IPS-NIHi7 (cell line): ENCODE measurements around the gene TIMP4.
A peak's percentile ranks its signal among the peaks of the same experiment; 100 is the strongest.

ENCODE experiments used
- DNase-seq: peaks from one replicate; pipeline ENCODE4 v3.0.0; 2012; ENCODE audit warnings: mixed read lengths; ENCODE audit errors: extremely low spot score

The TIMP4 gene

DNA sequence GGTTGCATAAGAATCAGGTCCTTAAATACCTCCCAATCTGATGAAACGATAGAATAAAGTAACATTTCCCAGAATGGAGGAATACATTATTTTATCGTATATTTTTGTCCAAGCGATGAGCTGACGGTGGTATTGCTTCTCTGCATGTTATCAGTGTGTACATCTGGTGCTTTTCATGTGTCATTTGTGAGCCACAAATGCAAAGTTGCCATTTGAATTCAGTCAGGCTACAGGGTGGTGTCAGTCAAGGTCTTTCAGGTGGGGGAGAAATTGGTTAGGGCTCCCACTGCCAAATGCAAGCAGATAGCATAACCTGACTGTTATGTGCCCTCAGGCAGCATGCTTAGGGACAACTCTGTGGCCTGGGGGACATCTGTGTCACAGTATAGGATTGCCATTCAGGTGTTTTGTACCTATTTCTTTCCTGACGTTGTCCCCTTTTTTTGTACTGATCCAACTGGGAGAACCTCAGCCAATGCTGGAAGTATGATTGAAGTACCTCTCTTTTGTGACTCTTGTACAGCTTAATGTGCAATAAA lies 26.5 kb upstream of the TIMP4 start:
- DNase-seq, result no peak

DNA sequence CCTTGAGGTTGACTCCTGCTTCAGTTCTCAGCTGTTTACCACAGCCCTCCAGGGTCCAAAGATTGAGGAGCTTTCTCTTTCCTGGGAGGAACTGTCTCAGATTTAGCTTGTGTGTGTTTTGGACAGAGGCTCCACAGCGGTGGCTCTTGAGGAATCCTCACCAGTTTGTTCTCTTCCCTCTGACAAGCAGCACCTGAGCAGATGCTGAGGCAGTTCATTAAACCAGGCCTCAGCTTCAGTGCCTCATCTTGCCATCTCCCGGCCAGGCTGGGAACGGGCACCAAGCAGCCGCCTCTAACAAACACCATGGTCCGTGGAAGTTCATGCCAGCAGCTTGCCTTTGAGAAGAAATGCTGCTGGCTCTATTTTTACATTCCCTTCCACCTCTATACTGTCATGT lies 25.8 kb upstream of the TIMP4 start:
- no peak for DNase-seq

DNA sequence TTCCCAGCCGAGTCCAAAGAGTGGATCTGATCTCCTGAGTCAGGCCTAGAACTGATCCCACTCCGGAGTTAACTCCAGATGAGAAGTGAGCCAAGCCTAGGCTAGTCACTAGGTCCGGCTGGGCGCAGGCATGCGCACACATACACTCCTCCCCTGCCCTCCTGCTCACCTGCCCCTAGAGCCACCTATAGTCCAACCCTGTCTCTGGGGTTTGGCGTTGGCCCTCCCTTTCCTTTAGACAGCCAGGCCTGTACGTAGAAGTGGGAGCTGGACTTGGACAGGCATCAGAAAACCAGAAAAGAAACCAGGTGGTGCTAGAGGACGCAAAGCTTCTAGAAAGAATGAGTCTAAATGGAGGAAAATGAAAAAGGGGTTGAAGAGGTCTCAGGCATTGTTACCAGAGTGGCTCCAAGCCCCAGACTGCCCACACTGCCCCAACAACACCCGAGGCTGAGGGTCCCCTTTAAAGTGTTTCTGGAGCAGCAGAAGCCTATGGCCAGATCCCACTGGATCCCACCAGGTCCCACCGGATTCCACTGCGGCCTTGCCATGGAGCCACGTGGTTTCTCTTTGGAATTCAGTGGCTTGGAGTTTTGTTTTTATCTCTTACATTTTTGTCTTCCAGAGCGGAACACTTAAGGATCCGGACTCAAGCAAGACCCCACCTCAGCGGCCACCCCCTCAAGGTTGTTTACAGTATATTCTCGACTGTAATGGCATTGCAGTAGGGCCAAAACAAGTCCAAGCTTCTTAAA lies 24.2 kb upstream of the TIMP4 start:
- no peak for DNase-seq

DNA sequence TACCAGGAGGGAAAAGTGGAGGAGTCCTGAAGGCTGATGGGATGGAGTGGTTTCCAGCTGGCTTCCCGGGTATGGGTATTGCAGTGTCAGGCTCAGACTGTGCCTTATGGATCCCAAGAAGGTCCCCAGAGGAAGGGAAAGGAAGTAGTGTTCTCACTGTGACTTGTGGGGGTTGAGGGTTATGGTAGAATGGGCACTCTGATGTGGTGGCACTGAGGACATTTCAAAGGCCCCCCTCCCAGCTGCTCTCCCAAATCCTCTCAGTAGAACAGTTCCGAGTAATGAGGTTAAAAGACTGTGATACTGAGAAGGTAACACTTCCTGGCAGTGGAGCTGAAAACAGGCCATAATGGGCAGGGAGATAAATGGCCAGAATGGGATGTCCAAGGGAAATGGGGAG lies 23.1 kb upstream of the TIMP4 start:
- no peak for DNase-seq

DNA sequence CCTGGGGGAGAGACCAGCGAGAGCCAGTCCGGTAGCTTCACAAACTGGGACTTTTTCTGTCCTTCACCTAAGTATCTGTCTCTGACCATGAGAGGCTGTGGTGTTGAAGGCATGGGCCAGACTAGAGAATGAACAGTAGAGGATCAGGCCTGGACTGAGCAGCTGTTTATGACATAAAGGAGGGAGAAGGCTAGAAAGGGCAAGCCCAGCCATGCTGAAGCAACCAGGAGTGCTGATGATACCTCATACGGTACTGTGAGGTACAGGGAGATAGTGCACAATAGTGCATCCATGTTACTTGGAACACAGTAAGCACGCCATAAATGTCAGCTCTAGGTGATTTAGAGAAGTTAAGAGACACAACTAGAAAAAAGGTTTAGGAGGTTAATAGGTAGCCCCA lies 22.6 kb upstream of the TIMP4 start:
- no peak for DNase-seq

DNA sequence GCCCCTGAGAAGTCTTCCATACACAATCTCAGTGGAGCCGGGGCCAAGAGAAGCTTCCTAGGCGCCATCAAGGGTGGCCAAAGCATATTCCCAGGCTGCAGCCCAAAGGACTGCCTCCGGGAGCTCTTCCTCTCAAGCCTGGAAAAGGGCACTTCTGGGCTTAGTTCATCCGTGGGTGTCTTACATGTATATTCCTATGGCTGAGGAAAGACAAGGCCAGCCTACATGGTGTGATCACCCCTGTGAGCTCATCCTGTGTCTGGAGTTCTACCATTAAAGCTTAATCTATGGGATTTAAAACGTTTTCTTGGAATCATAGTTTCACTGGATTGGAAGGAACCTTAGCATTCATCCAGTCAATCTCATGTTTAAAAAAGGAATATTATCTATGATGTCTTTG lies 21.9 kb upstream of the TIMP4 start:
- DNase-seq, result no peak

DNA sequence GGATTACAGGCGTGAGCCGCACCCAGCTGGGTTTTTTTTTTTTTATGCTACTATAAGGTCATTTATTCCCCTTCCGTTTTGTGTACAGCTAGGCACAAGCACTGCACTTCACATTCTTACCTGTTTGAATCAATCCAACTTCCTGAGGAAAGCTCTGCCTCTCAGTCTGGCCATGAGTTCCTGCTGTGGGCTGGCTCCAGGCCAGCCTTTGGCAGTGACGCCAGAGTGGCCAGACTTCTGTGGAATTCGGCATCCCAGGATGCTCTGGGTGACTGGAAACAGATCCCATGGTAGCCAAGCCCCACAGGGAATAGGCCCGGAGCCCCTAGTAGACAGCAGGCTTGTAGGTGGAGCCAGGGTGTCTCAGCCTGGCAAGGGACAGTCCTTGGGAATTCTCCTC lies 21.5 kb upstream of the TIMP4 start:
- DNase-seq, result no peak

DNA sequence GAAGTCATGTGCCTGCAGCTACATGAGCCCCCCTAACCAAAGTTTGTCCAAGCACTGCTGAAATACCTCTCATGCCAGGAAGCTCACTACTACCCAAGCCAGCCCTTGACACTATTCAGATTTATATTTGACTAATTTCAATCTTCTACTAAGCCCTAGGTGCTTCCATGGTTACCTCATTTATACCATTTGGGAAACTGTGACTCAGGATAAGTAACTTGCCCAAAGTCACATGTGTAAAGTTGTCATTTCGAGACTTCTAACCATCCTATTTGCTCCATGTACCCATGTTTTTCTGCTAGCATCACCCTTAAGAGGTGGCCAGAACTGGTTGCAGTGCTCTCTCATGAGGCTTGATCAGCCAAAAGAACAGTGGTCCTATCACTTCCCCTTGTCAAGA lies 20.7 kb upstream of the TIMP4 start:
- DNase-seq, result no peak

DNA sequence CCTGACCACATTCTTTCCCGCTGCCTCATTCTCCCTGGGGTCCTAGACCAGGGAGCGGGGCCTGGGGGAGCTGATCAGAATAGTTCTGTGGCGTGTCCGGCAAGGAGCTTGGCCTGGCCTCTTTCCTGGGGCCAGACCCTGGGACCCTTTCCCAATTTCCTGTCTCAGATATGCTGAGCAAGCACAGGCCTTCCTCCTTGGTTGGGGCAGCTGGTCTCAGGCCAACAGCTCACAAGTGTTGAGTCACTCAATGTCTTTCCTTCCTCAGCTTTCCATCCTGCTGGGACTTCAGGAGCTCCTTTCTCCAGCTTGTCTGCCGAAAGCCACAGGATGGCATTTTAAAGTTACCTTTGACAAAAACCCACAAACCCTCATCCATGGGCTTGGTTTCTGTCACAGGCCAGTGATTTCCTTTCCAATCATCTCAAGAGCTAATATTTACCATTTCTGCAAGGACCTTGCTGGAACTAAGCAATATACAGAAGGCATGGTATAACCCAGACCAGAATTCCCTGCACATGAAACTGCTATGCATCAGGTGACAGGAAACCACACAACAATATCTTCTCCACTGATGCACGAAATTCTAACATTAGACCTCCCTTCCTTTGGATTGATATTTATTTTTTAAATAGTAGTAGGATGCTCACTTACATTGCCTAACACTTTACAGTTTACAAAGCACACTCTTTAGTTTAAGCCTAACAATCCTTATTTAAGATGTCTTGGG lies 19.5 kb upstream of the TIMP4 start:
- DNase-seq, result no peak

DNA sequence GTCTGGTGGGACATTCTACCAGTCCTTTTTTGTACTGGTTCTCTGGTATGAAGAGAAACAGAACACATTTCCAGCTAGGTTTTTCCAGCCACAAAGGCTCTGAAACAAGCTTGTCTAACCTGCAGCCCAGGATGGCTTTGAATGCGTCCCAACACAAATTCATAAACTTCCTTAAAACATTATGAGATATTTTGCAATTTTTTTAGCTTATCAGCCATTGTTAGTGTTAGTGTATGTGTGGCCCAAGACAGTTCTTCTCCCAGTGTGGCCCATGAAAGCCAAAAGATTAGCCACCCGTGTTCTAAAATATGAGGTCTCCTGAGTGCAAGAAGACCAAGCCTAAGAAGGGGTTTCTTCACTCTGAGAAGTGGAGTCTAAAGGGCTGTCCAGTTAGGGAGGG lies 18.4 kb upstream of the TIMP4 start:
- no peak for DNase-seq

DNA sequence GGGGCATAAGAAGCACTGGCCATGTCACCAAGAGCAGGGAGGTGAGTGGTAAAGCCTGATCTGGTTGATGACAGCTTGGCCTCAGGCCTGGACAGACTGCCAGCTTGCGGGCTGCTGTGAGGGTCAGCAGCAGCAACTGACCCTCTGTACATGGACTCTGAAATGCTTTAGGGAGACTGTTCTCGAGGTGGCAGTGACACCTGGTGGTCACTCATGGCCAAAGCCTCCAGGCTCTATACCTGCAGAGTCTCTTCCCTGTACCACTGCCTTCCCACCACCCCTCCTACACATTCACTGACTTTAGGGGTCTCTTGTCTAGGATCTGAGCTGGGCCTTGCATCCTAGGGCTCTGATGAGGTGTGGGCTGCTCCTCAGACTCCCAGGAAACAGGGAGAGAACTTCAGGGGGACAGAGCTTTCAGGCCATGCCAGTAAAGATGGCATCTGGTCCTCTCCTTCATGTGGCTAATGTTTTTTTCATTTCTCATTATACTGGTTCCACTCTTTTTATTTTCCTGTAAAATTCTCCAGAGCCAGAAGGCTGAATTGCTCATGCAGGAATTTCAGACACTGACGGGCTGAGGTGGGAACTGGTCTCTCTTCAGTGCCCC lies 17.2 kb upstream of the TIMP4 start:
- DNase-seq, result peak; percentile 78

DNA sequence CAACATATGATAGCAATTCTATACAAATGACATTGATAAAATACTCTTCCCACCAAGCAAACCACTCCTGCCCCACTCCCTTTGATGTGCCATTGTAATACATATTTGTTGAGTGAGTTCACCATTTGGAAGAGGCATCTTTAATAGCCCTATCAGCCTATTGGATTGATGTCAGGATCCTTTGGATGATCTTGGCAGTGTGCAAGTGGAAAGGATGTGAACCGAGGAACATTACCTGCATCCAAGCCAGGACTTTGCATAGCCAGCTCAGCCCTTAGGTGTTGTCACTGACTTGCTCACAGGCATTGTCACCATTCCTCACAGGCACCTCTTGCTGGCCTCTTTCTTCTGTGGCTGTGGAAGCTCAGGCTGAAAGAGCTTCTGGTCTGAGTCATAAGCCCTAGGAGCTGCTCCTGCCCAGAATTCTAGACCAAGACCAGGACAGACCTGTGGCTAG lies 16.5 kb upstream of the TIMP4 start:
- DNase-seq, result no peak

DNA sequence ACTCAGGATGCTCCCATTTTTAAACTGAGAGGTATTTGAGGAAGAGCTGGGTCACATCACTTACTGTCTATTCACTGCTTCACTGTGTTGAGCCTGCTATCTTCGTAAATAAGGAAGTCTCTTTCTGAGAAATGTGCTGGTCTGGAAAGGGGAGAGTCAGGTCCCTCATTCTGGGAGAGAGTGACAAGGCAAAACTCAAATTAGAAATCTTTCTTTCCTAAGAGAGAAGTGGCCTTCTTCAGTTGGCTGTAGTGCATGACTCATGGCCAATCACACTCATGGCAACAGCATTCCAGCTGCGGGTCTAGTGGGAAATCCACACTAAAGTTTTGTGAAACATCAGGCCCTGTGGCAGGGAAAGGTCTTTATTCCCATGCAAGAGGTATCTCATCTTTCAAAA lies 11.5 kb upstream of the TIMP4 start:
- no peak for DNase-seq

DNA sequence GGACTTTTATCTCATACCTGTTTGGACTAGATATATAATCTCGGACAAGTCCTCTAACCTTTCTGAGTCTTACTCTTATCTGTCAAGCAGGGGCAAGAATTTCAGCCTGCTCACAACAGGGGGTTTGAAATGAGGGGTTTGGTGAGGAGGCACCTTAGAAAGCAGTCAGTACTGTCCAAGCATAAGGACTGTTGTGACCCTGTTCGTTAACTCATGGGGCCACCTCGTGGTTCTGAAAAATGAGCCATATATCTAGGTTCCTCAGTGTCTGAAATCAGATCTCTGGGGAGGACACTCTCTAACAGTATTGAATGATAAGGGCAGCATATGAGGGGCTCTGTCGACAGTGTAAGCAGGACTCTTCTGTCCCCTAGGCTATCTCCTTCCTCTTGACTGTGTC lies 7.2 kb upstream of the TIMP4 start:
- no peak for DNase-seq

DNA sequence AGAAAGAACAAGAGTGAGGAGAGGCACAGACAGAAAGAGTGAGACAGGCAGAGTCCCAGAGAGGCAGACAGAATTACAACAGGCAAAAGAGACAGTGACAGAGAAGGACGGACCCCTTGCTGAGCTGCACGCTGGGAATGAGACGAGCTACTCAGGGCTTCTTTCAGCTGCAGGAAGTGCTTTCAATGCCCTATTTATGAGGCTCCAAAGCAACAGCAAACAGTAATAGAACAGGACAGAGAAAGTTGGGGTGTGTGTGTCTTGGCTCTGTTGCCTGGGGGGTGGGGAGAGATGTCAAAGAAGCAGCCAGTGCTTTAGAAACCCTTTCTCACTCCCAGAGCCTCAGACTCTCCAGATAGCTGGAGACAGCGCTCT lies 502 bp upstream of the TIMP4 start:
- DNase-seq, result no peak

DNA sequence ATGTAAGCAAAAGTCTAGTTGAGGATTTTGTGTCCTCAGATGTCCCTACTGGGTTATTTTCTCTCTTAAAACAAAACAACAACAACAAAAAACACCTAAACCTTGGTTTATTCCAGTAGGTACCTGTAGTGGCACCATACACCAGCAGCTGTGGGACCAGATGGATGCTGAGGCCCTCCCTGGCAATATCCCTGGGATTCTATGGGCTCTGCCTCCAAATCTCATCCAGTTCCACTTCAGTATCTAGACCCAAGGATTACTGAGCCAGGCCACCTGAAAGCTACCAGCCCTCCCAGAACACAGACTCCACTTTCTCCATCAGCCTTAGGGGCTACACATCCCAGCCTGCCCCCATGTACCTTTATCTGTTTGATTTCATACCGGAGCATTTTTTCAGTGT lies 1.7 kb downstream of the TIMP4 start:
- no peak for DNase-seq

DNA sequence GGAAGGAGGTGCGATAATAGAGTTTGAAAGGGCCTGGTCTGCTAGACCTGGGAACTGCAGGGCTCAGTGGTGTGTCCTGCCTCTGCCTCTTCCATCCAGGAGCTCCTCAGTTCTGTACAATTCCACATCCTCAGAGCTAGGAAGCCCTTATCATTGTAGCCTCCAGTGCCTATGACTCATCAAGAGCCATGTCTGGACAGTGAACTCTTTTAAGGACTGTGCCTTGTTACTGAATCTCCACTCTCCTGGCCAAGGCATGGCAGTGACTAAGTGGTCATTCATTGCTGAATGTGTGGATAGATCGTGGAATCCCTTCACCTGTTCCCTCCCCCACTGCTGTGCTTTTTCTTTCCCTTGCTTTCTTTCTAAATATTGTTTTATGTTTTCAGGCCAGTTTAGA lies 2.9 kb downstream of the TIMP4 start:
- DNase-seq, result no peak

DNA sequence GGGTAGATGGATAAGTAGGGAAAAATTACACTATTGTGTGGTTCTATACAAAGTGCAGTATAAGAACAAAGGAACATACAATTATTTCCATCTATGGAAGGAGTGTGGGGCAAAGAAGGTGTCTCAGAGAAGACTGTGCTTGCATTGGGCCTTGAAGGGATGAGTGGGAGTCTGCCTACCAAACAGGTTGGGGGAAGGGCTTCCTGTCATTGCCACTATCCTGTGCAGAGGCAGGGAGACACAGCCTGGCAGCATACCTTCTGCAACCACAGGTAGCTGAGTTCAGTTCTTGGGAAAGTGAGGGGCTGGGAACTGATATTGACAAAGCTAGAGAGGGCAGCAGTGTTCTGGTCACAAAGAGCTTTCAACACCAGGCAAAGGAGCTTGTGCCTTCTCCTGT lies 3.4 kb downstream of the TIMP4 start:
- no peak for DNase-seq

DNA sequence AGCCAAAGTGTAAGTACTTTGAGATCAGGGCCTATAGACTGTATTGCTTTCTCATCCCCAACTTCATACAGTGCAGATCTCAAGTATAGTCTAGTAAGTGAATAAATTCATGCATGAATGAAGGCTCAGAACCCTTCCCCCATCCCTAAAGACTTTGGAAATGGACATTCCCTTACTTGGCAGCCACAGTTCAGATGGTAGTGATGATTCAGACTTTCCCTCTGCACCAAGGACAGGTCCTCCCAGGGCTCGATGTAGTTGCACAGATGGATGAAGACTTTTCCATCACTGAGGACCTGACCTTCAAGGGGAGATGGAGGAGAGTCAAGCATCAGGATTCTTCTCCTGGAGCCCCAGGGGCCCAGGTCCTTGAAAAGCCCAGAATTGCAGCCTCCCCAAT lies 4.6 kb downstream of the TIMP4 start:
- no peak for DNase-seq

DNA sequence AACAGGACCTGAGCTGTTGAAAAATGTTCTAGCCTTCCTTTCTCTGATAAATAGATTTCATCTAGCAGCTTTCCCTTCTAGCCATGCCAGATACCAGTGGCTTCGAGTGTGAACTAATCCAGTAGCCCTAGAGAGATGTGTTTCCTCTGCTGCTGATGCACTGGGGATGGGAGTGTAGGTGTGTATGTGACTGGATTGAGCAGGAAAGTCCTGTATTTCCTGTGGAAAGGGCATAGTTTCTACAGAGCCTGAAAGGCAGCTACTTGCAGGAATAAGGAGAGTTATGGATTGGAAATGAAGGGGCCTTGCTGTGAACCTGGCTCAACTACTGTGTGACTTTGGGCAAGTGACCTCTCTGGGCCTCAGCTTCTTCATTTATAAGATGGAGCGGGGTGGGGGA lies 8.6 kb downstream of the TIMP4 start:
- DNase-seq, result no peak

DNA sequence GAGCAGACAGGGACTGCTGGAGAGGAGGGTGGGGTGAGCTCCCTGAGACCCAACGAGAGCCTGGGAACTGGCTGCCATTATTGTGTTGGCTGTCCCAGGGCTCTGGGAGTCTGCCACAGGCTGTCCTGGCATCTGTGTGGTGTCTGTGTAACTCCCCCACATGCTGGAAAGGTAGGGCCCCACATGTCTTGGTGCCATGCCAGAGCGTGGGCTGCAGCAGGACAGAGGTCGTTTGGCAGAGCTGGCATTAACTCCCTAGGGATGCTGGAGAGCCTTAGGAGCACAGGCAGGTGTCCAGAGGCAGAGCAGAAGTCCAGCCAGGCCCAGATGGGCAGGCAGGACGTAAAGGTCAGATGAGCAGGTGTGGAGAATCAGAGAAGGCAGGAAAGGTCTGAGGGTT lies 9.7 kb downstream of the TIMP4 start:
- DNase-seq, result no peak

DNA sequence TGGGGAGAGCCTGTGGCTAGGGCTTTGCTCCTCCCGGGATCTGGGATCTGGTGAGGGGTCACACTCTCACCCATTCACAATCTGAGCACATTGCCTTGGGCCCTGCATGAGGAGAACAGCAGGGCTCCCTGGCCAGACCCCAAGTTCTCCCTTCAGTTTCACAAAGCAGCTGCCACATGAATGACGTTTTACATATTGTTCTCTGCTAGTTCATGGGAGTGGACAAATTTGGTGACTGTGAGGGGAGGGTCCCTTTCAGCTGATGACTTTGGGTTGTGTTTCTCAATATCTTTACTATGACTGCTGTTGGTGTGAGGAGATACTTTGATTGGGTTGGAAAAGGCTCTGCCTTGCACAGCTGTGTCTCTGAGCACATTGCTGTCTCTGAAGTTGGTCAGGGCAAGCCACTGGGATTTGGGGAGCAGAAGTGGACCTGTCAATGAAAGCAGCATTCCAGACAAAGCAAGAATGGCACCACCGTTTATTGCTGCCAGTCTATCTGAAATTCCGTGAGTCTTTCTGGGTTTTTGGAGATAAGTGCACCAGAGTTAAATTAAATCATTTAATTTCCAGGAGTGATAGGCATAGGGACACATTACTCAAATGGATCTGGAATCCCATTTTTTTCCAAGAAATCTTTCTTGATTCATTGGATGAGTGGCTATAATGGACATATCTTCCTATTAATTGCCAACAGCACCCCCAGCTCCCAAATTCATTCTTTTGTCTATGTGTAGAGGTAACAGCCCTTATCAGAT lies 10.3 kb downstream of the TIMP4 start:
- DNase-seq, result no peak
